Testis (tissue), 2 donors: ENCODE results near the gene ALDH1A3.

Source experiments
- CTCF ChIP-seq, 3 experiments: fragments of 450-650 bp in 2 of 3; fragments of 200-600 bp in 1 of 3; sonication (generic) in 1 of 3; IDR thresholded peaks; one replicate each; pipeline ENCODE4 v1.5.1; 2016 to 2019; ENCODE audit warnings: antibody characterized with exemption in 3 of 3, mild to moderate bottlenecking in 2 of 3, moderate library complexity in 1 of 3
- POLR2A ChIP-seq: fragments of 450-650 bp; IDR thresholded peaks from one replicate; pipeline ENCODE4 v1.6.1; 2017; ENCODE audit warnings: antibody characterized with exemption, mild to moderate bottlenecking, moderate library complexity

GRCh38 chr15:100856867-100857266, 22.8 kb upstream of the ALDH1A3 start:
- TF ChIP-seq CTCF (IDR thresholded peaks at IDR 0.05) (no peak), POLR2A (no peak)
